CD4-positive, alpha-beta T cell treated with Interleukin-12 subunit alpha and Interleukin-12 subunit beta, for 1 hour (primary cell): ENCODE results near the gene JPH2.

Source experiments
- DNase-seq: peaks from one replicate; pipeline ENCODE4 v3.0.0-alpha.2; 2020

The JPH2 gene

GRCh38 chr20:44095831-44096230 is 91.2 kb downstream of the JPH2 start:
- no peak for DNase-seq

DNA sequence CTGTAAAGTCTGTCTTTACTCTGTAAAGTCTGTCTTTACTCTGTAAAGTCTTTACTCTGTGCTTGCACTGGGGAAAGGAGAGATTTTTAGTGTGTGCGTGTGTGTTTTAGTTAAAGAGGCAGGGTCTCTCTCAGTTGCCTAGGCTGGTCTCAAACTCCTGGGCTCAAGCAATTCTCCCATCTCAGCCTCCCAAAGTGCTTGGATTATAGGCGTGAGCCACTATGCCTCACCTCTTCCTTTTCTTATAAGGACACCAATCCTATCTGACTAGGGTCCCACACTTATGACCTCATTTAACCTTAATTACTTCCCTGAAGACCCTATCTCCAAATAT is 93.8 kb downstream of the JPH2 start:
- DNase-seq, result no peak

DNA sequence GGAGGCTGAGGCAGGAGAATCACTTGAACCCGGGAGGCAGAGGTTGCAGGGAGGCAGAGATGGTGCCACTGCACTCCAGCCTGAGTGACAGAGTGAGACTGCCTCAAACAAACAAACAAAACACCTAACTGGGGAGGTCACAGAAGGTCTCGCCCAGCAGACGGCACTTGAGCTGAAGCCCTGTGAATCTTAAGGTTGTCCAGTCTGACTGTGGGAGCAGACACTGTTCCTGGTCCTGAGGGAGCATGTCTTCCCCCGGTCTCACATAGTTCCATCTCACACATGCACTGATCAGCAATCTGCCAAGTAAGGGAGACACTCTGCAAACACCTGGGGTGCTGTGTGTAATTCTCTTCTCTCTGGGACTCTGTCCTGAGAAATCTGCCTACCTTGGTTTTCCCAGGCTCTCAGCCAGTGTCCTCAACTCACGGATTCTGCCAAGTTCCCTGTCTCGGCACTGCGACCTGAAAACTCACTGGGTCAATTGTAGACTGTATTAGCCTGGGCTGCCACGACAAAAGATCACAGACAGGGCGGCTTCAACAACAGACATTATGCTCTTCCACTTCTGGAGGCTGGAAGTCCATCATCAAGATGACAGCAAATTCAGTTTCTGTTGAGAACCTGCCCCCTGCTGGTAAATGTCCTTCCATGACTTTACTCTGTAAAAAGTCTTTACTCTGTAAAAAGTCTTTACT is 94.3 kb downstream of the JPH2 start:
- no peak for DNase-seq

GRCh38 chr20:44091026-44091425 is 96.0 kb downstream of the JPH2 start:
- no peak for DNase-seq

DNA sequence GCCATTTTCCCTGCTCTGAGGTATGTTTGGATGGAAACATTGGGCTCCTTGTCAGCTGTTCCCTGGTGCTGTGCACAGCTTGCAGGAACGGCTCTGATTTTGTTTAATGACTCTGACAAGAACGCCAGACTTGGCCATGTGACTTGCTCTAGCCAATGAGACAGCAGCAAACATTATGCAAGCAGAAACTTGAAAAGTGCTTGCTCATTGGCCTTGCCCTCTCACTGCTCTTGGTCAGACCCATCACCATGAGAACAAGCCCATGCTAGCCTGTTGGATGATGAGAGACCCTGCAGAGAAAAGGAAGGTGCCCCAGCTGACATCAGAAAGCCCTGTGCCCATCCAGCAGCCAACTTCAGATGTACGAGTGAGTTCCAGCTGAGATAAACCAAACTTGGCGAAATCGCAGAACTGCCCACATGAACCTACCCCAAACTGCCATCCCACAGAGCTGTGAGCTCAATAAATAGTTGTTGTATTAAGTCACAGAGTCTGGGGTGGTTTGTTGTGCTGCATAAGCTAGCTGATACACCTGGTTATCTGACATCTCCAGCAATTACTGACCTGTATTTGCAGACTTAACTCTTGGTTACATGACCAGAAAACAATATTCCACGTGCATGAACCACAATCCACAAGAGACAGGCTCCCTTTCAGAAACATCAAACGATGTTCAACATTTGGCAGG is 96.9 kb downstream of the JPH2 start:
- DNase-seq, result peak; percentile 20

DNA sequence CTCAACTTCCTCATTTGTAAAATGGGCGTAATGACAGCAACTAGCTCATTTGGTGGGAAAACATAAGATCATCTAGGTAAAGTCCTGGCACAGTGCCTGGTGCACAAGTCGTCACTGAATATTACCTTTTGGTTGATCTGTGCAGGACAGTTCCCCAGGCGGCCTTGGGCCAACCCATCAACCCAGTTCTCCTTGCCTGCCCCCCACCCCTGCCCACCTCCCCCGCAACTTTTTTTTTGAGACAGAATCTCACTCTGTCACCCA is 99.2 kb downstream of the JPH2 start:
- no peak for DNase-seq

DNA sequence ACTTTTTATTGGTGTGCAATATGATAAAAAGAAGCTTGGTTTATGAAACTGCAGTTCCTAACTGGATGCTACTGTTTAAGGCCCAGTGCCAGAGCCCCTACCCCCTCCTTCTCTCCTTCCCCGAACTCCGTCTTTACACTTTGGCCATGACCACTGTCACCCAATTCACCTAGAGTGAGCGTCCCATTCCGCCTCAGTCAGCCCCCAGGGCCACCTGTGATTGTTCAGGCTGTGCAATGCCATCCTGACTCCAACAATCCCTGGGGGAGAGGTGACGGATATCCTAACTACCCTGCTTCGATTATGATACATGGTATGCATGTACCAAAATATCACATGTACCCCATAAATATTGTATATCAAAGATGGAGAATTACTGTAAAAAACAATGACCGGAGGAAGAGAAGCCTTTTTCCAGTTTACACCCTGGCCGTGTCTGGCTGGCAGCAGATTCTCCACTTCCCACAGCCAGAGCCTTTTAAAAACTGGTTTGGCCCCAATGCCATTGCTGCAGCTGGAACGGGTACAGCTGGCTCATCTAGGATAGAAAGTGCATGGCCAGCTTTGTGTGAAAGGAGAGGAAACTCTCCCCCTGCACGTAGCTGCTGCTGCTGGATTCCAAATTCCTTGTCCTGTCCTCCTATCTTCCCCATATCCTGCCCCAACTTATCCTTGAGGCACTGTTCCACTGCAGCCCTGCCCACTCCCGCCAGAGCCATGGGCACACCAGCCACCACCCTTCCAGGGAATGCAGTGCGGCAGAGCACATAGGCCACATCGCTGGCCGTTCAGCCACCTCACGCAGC is 99.7 kb downstream of the JPH2 start:
- no peak for DNase-seq

DNA sequence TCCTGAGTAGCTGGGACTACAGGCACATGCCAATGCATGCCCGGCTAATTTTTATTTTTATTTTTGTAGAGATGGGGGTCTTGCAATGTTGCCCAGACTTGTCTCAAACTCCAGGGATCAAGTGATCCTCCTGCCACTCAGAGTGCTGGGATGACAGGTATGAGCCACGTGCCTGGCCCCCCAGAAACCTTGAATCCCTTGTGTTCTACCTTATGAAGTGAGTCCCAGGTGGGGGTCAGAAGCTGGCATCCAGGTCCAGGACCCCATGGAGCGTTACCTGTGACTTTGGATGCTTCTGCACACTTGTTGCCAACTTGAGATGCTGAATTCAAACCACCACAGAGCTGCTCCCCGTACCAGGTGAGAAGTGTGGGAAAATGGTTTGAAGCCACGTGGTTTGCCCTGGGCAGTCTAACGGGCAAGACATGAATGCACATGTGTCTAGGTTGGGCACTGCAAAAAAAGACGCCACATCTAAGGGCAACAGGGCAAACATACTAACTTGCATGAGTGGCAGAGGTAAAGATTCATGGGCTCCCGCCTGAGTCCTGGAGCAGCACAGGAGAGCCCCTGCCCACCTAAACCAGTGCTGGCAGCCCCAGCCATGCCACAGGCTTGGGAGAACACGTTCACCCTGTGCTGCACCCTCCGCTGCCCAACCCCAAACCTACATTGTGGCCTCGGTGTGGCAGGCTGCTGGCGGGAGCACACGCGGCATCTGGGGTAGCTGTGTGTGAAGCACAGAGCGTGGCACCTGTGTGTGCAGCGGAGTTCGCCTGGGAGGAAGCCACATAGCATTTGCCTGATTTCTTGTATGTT is 101.2 kb downstream of the JPH2 start:
- no peak for DNase-seq

DNA sequence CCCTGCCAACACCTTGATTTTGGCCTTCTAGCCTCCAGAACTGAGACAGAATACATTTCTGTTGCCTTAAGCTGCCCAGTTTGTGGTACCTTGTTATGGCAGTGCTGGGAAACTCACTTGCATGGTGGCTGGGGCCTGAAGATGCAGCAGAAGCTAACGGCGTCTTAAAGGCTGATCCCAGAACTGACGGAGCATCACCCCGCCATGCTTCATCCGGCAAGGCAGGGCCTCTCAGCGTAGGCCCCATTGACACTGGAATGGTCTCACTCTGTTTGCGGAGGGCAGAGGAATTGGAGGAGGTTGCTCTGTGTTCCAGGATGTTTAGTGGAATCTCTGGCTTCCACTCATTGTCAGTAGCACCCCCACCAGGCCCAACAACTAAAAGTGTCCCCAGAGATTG is 102.1 kb downstream of the JPH2 start:
- no peak for DNase-seq

DNA sequence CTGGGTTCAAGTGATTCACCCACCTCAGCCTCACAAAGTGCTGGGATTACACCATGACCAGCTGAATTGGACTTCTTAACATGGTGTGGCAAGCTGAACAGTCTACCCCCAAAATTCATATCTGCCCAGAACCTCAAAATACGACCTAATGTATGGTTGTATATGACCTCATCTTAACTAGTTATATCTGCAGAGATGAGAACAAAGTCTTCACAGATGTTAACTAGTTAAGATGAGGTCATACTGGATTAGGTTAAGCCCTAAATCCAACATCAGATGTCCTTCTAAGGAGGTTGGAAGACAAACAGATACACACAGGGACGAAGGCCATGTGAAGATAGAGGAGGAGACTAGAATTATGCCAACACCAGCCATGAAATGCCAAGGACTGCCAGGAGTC is 102.5 kb downstream of the JPH2 start:
- DNase-seq, result no peak

- no peak for DNase-seq
These were observed 103.6 kb downstream of the JPH2 start for GRCh38 chr20:44083220-44083933.

DNA sequence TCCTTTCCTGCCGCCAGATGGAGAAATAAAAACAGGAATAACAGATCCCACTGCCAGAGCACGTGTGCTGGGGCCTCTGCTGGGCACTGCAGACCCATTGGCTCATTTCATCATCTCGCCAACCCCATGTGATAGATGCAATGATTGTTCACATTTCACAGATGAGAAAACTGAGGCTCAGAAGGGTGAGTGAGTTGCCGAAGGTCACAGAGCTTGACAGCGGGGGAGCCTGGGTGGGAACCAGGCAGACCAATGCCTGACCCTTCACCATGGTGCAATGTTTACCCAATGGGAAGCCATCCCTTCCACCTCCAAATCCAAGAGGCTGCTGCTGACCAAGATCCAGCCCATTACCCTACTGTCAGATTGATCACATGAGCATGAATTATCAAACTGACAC is 105.1 kb downstream of the JPH2 start:
- no peak for DNase-seq

DNA sequence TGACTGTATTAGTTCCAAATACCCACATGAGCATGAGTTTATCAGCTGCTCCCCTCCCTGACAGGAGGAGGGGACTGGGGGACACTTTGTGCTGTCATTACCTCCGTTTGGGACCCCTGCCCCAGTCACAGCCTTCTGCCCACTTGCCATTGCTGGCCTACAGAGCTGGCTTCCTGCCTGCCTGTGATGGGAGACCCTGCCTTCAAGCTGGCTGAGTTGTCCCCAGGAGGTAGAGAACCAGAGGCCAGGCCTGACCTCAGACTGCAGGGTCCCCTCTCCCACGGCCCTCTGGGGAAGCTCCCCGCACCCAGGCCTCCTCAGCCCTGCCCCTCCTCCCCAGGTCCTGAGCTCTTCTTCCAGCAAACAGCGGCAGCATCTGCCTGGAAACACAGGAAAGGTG is 105.5 kb downstream of the JPH2 start:
- DNase-seq, result no peak

- DNase-seq, result peak; percentile 81
These were observed 106.2 kb downstream of the JPH2 start for GRCh38 chr20:44080646-44081267.

DNA sequence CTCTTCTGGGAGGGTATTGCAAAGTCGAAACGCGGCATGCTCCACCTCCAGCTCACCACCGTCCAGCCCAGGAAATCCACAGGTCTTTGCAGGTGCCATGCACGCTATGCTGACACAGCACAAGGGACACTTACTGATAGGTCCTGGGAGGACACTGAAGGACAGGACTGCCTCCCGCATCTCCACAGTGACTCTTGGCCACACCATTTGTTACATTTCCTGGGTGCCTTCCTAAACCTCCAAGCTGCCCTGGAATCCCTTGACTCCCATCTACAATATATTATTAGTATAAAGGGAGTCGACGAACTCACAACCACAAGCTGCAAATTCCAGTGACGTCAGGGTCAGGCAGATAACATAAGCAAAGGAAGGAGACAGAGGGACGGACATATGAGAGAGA is 106.9 kb downstream of the JPH2 start:
- no peak for DNase-seq

GRCh38 chr20:44079291-44079690 is 107.7 kb downstream of the JPH2 start:
- no peak for DNase-seq

DNA sequence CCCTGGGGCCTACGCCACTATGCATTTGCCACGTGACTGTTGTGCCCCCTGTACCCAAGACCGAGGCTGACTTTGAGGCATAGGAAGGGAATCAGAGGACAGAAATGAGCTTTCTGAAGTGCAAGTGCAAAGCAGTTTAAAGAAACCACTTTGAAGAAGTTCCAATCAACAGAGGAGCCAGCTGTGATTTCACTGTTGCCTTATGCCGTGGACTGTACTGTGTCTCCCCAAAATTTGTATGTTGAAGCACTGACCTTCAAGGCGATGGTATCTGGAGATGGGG is 111.1 kb downstream of the JPH2 start:
- DNase-seq, result no peak

DNA sequence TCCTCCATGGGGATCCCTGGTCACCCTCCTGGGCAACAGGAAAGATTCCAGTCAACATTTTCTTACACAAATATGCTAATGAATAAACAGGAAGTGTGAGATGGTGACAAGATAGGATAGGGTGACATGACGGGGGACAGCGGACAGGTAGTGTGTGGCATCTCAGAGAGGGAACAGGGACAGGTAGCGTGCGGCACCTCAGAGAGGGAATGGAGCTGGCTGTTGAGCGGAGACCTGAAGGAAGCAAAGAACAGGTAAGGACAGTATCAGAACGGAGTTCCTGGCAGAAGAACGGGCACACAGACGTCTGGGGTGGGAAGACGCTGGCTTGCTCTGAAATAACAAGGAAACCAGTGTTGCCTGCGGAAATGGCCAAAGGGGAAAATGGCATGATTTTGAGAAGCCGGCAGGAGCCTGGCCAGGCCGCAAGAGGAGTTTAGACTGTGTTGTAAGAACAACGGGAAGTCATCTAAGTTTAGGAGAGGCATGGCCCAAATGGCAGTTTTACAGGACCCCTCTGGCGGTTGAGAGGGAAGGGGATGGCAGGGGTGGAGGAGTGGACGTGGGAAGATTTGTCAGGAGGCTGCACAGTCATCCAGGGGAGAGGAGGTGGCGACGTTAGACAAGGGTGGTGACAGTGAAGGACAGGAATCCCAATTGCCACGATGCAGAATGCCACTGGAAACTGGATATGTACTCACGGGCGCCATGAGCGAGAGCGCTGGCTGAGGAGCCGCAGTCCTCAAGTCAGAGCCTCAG is 111.6 kb downstream of the JPH2 start:
- no peak for DNase-seq

- no peak for DNase-seq
These were observed 112.5 kb downstream of the JPH2 start for GRCh38 chr20:44074252-44075151.

GRCh38 chr20:44073675-44074071 is 113.3 kb downstream of the JPH2 start:
- DNase-seq, result no peak
